HepG2 (cell line): ENCODE results near the gene SCARB2. TPM values are rescaled to one million over a fixed set of nuclear protein-coding genes. Genes with fewer than 3 reads are reported as not detected.

Experiments
- ARNTL ChIP-seq: sonication (generic); formaldehyde crosslinking; IDR thresholded peaks from 2 replicates; pipeline ENCODE4 v1.4.0; 2020; ENCODE audit warnings: mild to moderate bottlenecking, missing genetic modification reagents
- ATM ChIP-seq: fragments of 450-650 bp; IDR thresholded peaks from 2 replicates; pipeline ENCODE4 v1.7.1; 2017; ENCODE audit warnings: mild to moderate bottlenecking, borderline replicate concordance
- DMAP1 ChIP-seq: IDR thresholded peaks from 2 replicates; pipeline ENCODE4 v1.6.1; 2016
- FLYWCH1 ChIP-seq: sonication (generic); formaldehyde crosslinking; IDR thresholded peaks from 2 replicates; pipeline ENCODE4 v1.8.1; 2023; ENCODE audit warnings: mild to moderate bottlenecking, missing genetic modification reagents
- FOSL2 ChIP-seq: sonication (generic); formaldehyde crosslinking; IDR thresholded peaks from 2 replicates; pipeline ENCODE4 v1.4.0; 2020; ENCODE audit warnings: missing genetic modification reagents
- GATAD2A ChIP-seq: IDR thresholded peaks from 2 replicates; pipeline ENCODE4 v1.6.1; 2016
- KLF16 ChIP-seq, 2 experiments: sonication (generic) in 1 of 2; formaldehyde crosslinking in 1 of 2; IDR thresholded peaks; 2 replicates each; pipeline versions ENCODE4 v1.6.1 to v1.8.0; 2016 to 2023; ENCODE audit warnings: missing genetic modification reagents in 2 of 2, missing compliant biosample characterization in 1 of 2
- KMT2A ChIP-seq: sonication (generic); formaldehyde crosslinking; IDR thresholded peaks from 2 replicates; pipeline ENCODE4 v1.4.0; 2020; ENCODE audit warnings: missing genetic modification reagents
- MAFG ChIP-seq: sonication (generic); formaldehyde crosslinking; IDR thresholded peaks from 2 replicates; pipeline ENCODE4 v1.5.1; 2020; ENCODE audit warnings: mild to moderate bottlenecking, missing genetic modification reagents
- MLXIP ChIP-seq: sonication (generic); formaldehyde crosslinking; IDR thresholded peaks from 2 replicates; pipeline ENCODE4 v1.9.0; 2021; ENCODE audit warnings: missing genetic modification reagents, borderline replicate concordance
- MXI1 ChIP-seq: IDR thresholded peaks from 3 replicates; pipeline ENCODE4 v1.6.1; 2012; ENCODE audit warnings: low read depth, low read length, inconsistent platforms, borderline replicate concordance
- RBFOX2 ChIP-seq: fragments of 200-400 bp; formaldehyde crosslinking; IDR thresholded peaks from 2 replicates; pipeline ENCODE4 v1.6.1; 2017; ENCODE audit warnings: low read depth, mild to moderate bottlenecking, low read length
- RBM39 ChIP-seq: fragments of 200-400 bp; formaldehyde crosslinking; IDR thresholded peaks from one replicate; pipeline ENCODE4 v1.6.1; 2018; ENCODE audit warnings: antibody characterized with exemption, mild to moderate bottlenecking, low read depth, low read length; ENCODE audit not compliant: poor library complexity, severe bottlenecking
- RXRB ChIP-seq: IDR thresholded peaks from 2 replicates; pipeline ENCODE4 v1.6.1; 2016; ENCODE audit warnings: borderline replicate concordance, missing genetic modification reagents, missing compliant biosample characterization
- SRSF1 ChIP-seq: fragments of 200-400 bp; formaldehyde crosslinking; optimal IDR thresholded peaks from 2 replicates; pipeline ENCODE3; 2017; ENCODE audit warnings: mild to moderate bottlenecking, low read depth, low read length, moderate library complexity
- ZNF12 ChIP-seq: sonication (generic); formaldehyde crosslinking; IDR thresholded peaks from 2 replicates; pipeline ENCODE4 v1.5.0; 2020; ENCODE audit warnings: missing genetic modification reagents
- ZNF24 ChIP-seq: fragments of 450-650 bp; IDR thresholded peaks from 2 replicates; pipeline ENCODE4 v1.6.1; 2017; ENCODE audit warnings: antibody characterized with exemption, mild to moderate bottlenecking
- ZNF512B ChIP-seq: sonication (generic); formaldehyde crosslinking; IDR thresholded peaks from 2 replicates; pipeline ENCODE4 v1.5.1; 2020; ENCODE audit warnings: missing genetic modification reagents, mild to moderate bottlenecking, borderline replicate concordance
- ZNF552 ChIP-seq: sonication (generic); formaldehyde crosslinking; IDR thresholded peaks from 2 replicates; pipeline ENCODE4 v1.9.0; 2022; ENCODE audit warnings: missing genetic modification reagents, mild to moderate bottlenecking, borderline replicate concordance
- ZNF563 ChIP-seq: sonication (generic); formaldehyde crosslinking; IDR thresholded peaks from 2 replicates; pipeline ENCODE4 v1.8.0; 2022; ENCODE audit warnings: mild to moderate bottlenecking, moderate library complexity, missing genetic modification reagents
- ZNF770 ChIP-seq: sonication (generic); formaldehyde crosslinking; IDR thresholded peaks from 2 replicates; pipeline ENCODE4 v1.5.0; 2020; ENCODE audit warnings: mild to moderate bottlenecking, missing genetic modification reagents
- ZNF792 ChIP-seq: IDR thresholded peaks from 2 replicates; pipeline ENCODE4 v1.6.1; 2016
- polyA plus RNA-seq, 8 experiments: library from polyadenylated mRNA; depleted of rRNA in 3 of 8; stranded (reverse) in 7 of 8; unstranded in 1 of 8; fragments of >200 nt; fragmentation: Illumina TruSeq in 4 of 8; extraction: Trizol in 4 of 8; gene quantifications; 2 replicates each; pipeline versions ENCODE4 v1.2.1 to v1.2.3, GENCODE V29; 2011 to 2016; ENCODE audit warnings: low read depth in 4 of 8, missing spikeins in 1 of 8, mixed read lengths in 1 of 8; ENCODE audit not compliant: insufficient read depth in 1 of 8
- total RNA-seq, 5 experiments: library from RNA; depleted of rRNA; stranded (reverse); fragments of >200 nt; fragmentation: Illumina TruSeq; extraction: Trizol; gene quantifications; 2 replicates each; pipeline ENCODE4 v1.2.3, GENCODE V29; 2016; ENCODE audit warnings: low read depth in 1 of 5

SCARB2 gene
- total and polyA plus RNA-seq, 2 of the 13 experiments (the other 11 are each of a cell fraction or from before 2014, with no cell fraction given), result 40.6 to 43.4 TPM

- TF ChIP-seq ZNF770 (CRISPR knock-in tag) (no peak), RBM39 (no peak), ZNF512B (CRISPR knock-in tag) (no peak), ZNF24 (no peak), KMT2A (CRISPR knock-in tag) (0 out of 2 replicates have a peak, but pooled peaks have one; percentile 39), RXRB (CRISPR knock-in tag) (no peak), RBFOX2 (no peak), ATM (no peak), GATAD2A (peak; percentile 61; the same call in 1 of the 2 replicates), DMAP1 (CRISPR knock-in tag) (no peak), ZNF552 (CRISPR knock-in tag) (no peak), ZNF563 (CRISPR knock-in tag) (no peak), MXI1 (no peak), SRSF1 (no peak), KLF16 (CRISPR knock-in tag; IDR thresholded peaks at IDR 0.05) (0 out of 4 replicates have a peak, but pooled peaks of 1 of the 2 experiments have one; percentile 17), ARNTL (CRISPR knock-in tag) (no peak), FOSL2 (CRISPR knock-in tag) (0 out of 2 replicates have a peak, but pooled peaks have one; percentile 5), MLXIP (CRISPR knock-in tag) (no peak), ZNF12 (CRISPR knock-in tag) (peak; percentile 57; the same call in 1 of the 2 replicates), FLYWCH1 (CRISPR knock-in tag) (no peak), ZNF792 (CRISPR knock-in tag) (no peak), MAFG (CRISPR knock-in tag) (no peak)
Measured at GRCh38 chr4:76179398-76180318, 34.0 kb downstream of the SCARB2 start (continued).
